Adrenal gland (tissue), 5 donors: ENCODE measurements around the gene NIBAN1.

Experiments used
- CTCF ChIP-seq, 6 experiments: fragments of 450-650 bp in 4 of 6; fragments of 200-600 bp in 2 of 6; sonication (generic) in 1 of 6; IDR thresholded peaks; 1 replicate in 5 of 6; 2 replicates in 1 of 6; pipeline versions ENCODE4 v1.5.1 to v1.8.0; 2016 to 2021; ENCODE audit warnings: antibody characterized with exemption in 6 of 6, mild to moderate bottlenecking in 2 of 6, moderate library complexity in 1 of 6
- POLR2A ChIP-seq, 2 donors: fragments of 450-650 bp; IDR thresholded peaks; one replicate each; pipeline ENCODE4 v1.6.1; 2017; ENCODE audit warnings: antibody characterized with exemption in 2 of 2, mild to moderate bottlenecking in 2 of 2, moderate library complexity in 1 of 2
- donor health status: DM: no; HTN: no; CAD: no.

- TF ChIP-seq CTCF (IDR thresholded peaks at IDR 0.05) (no peak), POLR2A (IDR thresholded peaks at IDR 0.05) (no peak)
Observed at GRCh38 chr1:184975208-184975870, 1.0 kb upstream of the NIBAN1 start.
